ENCODE results near the gene ATP5ME.

GRCh38 chr4:634599-634985 is 39.5 kb downstream of the ATP5ME start:
- TF ChIP-seq CTCF (IDR thresholded peaks at IDR 0.05), result no peak
- no peak for TF ChIP-seq POLR2A (IDR thresholded peaks at IDR 0.05)
